ENCODE results near the gene LHX6.

Gene LHX6

DNA sequence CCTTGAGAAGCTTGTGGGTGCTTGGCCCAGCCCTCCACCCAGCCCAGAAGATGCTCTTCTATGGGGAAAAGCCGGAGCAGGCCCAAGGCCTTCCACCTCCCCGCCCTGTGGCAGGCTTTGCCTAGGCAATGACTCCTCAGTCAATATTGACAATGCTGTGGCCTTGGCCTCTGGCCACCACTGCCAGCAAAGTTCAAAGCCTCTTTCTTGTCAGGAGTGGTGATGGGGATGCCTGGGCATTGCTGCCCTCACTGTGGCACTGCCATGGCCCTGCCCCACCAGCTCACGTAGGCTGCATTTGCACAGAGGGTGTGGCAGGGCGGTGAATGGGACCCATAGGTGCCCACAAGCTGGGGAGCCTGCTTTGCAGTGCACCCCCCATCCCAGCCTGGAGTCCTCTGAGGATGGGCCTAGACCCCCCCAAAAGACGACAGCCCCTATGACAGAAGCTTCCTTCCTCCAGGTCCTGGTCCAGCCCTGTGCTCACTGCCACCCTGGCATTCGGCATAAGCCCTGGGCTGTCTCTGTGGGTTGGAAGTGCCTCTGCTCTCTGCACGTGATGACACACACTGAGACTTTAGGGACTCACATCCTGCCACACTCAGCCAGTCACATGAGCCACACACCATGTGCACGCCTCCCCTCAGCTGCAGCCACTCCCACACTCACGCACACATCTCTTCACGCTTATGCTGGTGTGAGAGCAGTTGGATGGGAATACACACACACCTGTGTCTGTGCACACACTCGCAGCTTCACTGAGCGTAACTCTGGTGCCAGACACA, 38.0 kb downstream of the LHX6 start:
- TF ChIP-seq, protein P1, sequence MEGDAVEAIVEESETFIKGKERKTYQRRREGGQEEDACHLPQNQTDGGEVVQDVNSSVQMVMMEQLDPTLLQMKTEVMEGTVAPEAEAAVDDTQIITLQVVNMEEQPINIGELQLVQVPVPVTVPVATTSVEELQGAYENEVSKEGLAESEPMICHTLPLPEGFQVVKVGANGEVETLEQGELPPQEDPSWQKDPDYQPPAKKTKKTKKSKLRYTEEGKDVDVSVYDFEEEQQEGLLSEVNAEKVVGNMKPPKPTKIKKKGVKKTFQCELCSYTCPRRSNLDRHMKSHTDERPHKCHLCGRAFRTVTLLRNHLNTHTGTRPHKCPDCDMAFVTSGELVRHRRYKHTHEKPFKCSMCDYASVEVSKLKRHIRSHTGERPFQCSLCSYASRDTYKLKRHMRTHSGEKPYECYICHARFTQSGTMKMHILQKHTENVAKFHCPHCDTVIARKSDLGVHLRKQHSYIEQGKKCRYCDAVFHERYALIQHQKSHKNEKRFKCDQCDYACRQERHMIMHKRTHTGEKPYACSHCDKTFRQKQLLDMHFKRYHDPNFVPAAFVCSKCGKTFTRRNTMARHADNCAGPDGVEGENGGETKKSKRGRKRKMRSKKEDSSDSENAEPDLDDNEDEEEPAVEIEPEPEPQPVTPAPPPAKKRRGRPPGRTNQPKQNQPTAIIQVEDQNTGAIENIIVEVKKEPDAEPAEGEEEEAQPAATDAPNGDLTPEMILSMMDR (IDR thresholded peaks at IDR 0.05; ENCODE audit: low read depth, low read length) = no peak
- H3K4me3 ChIP-seq (ENCODE audit: low read depth, low read length) = no peak overlapping the region

DNA sequence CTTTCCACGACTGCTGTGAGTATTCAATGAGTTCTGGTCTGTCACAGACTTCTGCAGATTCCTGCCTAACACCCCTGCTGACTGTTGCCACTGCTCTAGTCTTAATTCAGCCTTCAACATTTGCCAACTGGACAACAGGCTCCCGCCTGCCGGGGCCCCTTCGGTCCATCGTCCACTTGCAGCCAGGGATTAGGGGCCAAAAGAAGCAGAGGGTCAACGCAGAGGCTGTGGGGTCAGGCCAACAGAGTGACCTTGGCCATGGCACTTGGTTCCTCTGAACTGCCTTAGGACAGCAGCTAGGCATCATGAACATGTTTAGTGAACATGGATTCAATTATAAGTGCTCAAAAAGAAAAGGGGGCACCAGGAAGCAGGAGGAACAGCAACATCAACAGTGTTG, 40.4 kb downstream of the LHX6 start:
- TF ChIP-seq, protein P1 (IDR thresholded peaks at IDR 0.05; ENCODE audit: low read depth, low read length) = no peak
- H3K4me3 ChIP-seq (ENCODE audit: low read depth, low read length) = no peak overlapping the region

DNA sequence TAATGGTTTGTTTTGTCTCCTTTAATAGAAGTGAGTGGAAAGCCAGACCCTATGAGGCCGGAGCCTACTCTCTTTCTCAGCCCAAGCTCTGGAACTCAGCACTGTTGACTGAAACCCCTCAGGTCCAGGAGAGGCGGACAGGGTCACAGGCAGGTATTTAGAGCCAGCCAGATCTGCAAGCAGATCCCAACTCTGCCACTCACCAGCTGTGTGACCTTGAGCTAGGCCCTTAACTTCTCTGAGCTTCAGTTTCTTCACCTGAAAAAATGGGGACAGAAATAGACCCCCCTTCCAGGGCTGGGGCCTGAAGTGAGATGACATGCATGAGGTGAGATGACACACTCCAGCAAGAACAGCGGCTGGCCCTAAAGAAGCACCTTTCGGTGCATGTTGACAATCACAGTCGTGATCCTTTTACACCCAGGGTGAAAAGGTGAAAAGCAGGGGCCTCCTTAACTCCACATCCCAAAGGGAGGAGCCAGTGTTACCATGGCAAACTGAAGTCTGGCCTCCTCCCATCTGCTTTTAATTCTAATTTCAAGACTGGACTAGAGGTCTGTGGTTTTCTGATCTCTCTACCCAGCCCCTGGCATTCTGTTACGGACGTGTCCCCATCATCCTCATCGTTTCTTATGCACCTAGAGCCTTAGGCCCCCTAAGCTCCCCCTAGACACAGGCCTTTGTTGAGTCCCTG, 41.8 kb downstream of the LHX6 start:
- TF ChIP-seq, protein P1 (IDR thresholded peaks at IDR 0.05; ENCODE audit: low read depth, low read length) = no peak

DNA sequence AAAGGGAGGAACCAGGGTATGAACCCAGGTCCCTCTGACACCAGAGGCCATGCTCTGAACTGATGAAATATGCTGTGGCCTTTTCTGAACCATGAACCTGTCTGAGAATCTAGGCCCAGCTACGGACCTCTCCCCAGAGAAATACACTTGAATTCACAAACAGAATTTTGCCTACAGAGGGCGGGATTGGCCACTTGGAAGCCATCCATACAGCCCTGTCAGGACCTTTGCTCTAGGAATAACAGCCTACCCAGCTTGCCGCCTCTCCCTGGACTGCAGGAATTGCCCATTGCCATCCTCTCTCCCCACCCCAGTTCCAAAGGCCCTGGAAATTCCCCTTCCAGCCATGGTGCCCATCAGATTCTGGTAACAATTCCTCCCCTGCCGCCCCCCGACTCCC, 42.5 kb downstream of the LHX6 start:
- TF ChIP-seq, protein P1 (IDR thresholded peaks at IDR 0.05; ENCODE audit: low read depth, low read length) = no peak
- no peak overlapping the region for H3K4me3 ChIP-seq (ENCODE audit: low read depth, low read length)

More for the DNA sequence above, 41.8 kb downstream of the LHX6 start:
- H3K4me3 ChIP-seq (ENCODE audit: low read depth, low read length) = no peak overlapping the region

DNA sequence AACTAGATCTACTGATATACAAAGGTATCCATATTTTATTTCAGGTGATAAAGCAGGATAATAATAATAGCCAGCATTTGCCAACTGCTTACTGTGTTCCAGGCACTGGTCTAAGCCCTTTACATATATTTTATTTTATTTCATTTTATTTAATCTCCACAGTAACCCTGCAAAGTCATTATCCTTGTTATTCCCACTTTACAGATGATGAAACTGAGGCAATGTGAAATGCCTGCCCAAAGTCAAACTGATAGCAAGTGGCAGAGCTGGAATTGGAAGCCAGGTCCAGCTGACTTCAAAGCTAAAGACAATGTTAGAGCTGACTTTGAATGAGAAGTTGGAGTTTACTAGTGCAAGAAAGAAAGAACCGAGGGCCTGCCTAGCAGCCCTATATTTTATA, 44.2 kb downstream of the LHX6 start:
- H3K4me3 ChIP-seq (ENCODE audit: low read depth, low read length) = no peak overlapping the region
- TF ChIP-seq, protein P1 (IDR thresholded peaks at IDR 0.05; ENCODE audit: low read depth, low read length) = no peak

DNA sequence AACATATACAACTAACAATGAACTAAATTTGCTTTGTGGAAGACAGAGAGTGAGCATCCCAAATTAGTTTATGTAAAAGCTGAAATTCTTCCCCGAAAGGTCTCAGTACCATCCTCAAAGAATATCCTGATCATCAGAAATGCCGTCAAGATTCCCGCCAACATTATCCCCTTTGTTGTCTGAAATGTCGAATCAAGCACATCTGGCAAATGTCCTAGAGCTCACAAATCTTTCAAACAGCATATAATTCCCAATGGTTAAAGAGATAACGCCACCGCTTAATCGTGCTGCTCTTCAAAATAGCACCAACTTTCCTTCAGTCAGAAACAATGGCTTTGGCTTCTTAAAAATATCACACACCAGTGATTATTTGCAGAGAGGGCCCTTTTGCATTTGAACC, 45.3 kb downstream of the LHX6 start:
- no peak overlapping the region for H3K4me3 ChIP-seq (ENCODE audit: low read depth, low read length)
- TF ChIP-seq, protein P1 (IDR thresholded peaks at IDR 0.05; ENCODE audit: low read depth, low read length) = no peak

DNA sequence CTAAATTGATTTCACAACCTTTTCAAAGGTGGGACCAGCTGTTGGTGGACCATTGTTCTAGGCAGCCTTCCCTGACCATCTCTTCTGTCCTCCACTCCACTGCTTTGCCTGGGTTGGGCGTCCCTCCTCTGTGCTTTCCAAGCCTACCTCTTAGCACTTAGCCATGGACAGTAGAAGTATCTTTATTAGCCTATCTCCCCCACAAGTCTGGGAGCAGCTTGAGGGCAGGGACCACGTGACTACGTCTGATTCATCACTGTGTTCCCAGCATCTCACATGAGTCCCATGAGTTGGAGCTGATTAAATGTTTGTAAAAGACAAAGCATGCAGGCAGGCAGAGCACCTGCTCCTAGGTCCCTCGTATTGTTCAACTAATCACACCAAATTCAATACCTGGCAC, 48.1 kb downstream of the LHX6 start:
- H3K4me3 ChIP-seq (ENCODE audit: low read depth, low read length) = no peak overlapping the region
- TF ChIP-seq, protein P1 (IDR thresholded peaks at IDR 0.05; ENCODE audit: low read depth, low read length) = no peak
